ENCODE results near the gene ISG20L2. TPM values are rescaled to one million over a fixed set of nuclear protein-coding genes. Genes with fewer than 3 reads are reported as not detected.

The ISG20L2 gene
- total RNA-seq, 1 donor from 2014 or later: 23.7 TPM

DNA sequence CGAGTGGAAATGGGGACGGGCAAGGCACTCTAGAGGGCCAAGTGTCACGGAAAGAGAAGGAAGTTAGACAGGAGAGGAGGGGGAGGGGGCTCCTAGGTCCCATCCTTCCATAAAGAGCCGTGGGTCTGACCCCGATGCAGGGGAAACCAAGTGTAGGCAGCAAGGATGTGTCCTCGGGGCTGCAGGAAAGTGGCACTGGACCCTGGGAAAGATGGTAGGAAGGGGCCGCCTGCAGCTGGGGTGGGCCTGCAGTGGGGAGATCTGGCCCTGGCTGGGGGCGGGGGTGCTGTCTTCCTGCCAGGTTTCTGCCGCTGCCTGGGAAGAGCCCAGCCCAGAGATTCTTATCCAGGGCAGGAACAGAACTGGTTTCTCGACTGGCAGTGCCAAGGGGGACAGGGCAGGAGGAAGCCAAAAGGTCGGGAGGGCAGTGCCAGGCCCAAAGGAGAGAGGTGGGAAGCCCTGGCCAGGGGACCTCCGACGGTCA is 36.1 kb downstream of the ISG20L2 start:
- Histone ChIP-seq H3K36me3 (no peaks in the 10 kb centered on the region), H3K27me3 (peaks cover 15% of the 10 kb centered on the region), H3F3A (ENCODE audit: low read depth) (peaks cover 61% of the 10 kb centered on the region), H3K4me2 (peak overlapping the region; percentile 84), H3K4me3 (peak overlapping the region; percentile 32), H2AFZ (replicated peaks) (no peak overlapping the region), H3K27ac (no peak overlapping the region), H4K20me1 (ENCODE audit: low read depth) (no peaks in the 10 kb centered on the region), H3K9me3 (ENCODE audit: low read depth) (no peaks in the 10 kb centered on the region), H3K79me2 (ENCODE audit: low read depth) (no peaks in the 10 kb centered on the region), H3K9ac (no peak overlapping the region), H3K4me1 (peaks cover 53% of the 10 kb centered on the region)
- TF ChIP-seq EZH2 (IDR thresholded peaks at IDR 0.05): no peak
- TF ChIP-seq, protein P1, sequence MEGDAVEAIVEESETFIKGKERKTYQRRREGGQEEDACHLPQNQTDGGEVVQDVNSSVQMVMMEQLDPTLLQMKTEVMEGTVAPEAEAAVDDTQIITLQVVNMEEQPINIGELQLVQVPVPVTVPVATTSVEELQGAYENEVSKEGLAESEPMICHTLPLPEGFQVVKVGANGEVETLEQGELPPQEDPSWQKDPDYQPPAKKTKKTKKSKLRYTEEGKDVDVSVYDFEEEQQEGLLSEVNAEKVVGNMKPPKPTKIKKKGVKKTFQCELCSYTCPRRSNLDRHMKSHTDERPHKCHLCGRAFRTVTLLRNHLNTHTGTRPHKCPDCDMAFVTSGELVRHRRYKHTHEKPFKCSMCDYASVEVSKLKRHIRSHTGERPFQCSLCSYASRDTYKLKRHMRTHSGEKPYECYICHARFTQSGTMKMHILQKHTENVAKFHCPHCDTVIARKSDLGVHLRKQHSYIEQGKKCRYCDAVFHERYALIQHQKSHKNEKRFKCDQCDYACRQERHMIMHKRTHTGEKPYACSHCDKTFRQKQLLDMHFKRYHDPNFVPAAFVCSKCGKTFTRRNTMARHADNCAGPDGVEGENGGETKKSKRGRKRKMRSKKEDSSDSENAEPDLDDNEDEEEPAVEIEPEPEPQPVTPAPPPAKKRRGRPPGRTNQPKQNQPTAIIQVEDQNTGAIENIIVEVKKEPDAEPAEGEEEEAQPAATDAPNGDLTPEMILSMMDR (IDR thresholded peaks at IDR 0.05): no peak
- no peak for TF ChIP-seq EZH2phosphoT487 (IDR thresholded peaks at IDR 0.05)
- peaks cover 69% of the 10 kb centered on the region for H3K4me1 Mint-ChIP-seq
- peak overlapping the region; percentile 97 for H3K27ac Mint-ChIP-seq
- H3K36me3 Mint-ChIP-seq: peaks cover 2% of the 10 kb centered on the region
- no peak for DNase-seq (ENCODE audit: low spot score)
- no peaks in the 10 kb centered on the region for H3K9me3 Mint-ChIP-seq
- peak overlapping the region; percentile 42 for H3K4me3 Mint-ChIP-seq
- peaks cover 19% of the 10 kb centered on the region for H3K27me3 Mint-ChIP-seq (ENCODE audit: insufficient read depth, low read depth)

DNA sequence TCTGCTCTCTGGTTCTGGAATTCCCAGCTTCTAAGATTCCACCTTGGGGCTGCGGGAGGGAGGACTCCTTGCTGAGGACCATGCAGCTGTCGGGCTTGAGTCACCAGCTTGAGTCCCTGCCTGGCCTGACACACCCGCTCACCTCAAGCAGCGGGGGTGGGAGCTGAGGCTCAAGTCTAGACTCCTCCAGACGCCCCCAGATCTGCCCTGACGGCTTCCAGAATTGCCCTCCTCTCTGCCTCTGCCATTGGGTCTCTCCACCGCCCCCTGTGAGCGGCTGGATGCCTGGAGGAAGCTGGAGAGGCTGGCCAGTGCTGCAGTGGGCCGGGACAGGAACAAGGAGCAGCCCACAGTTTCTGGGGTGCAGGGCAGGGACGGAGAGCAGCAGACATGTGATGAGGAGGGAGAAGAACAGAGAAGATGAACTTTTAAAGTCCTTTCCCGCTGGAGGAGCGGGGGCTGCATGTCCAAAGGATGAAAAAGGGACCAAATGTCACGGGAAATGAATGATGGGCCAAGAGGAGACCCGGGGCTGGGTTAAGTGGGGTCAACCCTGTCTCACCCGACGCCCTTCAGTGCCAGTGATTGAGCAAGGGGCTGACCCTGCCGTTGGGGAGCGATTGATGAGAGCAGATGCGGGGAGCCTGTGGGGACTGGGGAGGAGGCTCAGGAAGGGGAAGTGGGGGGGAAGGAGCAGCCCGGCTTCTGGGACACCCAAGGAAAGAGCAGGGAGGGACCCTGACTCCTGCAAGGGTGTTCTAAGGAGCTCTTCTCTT is 36.7 kb downstream of the ISG20L2 start:
- Histone ChIP-seq H4K20me1 (ENCODE audit: low read depth) (no peaks in the 10 kb centered on the region), H3K4me1 (peaks cover 53% of the 10 kb centered on the region), H3K79me2 (ENCODE audit: low read depth) (no peaks in the 10 kb centered on the region), H3K27me3 (peaks cover 15% of the 10 kb centered on the region), H3K36me3 (no peaks in the 10 kb centered on the region), H3K9ac (no peak overlapping the region), H3K4me3 (peak overlapping the region; percentile 32), H3F3A (ENCODE audit: low read depth) (peaks cover 57% of the 10 kb centered on the region), H2AFZ (replicated peaks) (no peak overlapping the region), H3K9me3 (ENCODE audit: low read depth) (no peaks in the 10 kb centered on the region), H3K27ac (no peak overlapping the region), H3K4me2 (peak overlapping the region; percentile 84)
- Mint-ChIP-seq H3K9me3 (no peaks in the 10 kb centered on the region), H3K4me1 (peaks cover 64% of the 10 kb centered on the region), H3K4me3 (peak overlapping the region; percentile 42), H3K27me3 (ENCODE audit: insufficient read depth, low read depth) (peaks cover 18% of the 10 kb centered on the region), H3K27ac (peak overlapping the region; percentile 17), H3K36me3 (peaks cover 1% of the 10 kb centered on the region)
- TF ChIP-seq, protein P1 (IDR thresholded peaks at IDR 0.05): peak; percentile 14
- TF ChIP-seq EZH2phosphoT487 (IDR thresholded peaks at IDR 0.05): no peak
- DNase-seq (ENCODE audit: low spot score): peak; percentile 70

DNA sequence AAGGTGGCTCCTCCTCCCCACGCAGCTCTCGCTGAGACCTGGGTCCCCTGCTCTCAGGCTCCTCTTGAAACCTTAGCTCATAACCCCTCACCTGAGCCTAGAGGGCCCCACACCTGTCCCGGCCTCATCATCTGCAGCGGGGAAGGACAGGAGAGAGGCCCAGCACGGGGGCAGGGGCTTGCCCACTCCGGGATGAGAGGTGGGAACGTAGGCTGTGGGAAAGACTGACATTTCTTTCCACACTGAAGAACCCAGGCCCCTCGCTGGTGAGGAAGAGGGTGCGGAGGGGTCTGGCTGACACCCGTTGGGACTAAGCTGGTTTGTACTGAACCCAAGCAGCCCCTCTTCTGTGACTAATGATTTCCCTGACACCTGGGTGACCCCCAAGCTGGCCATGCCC is 37.4 kb downstream of the ISG20L2 start:
- TF ChIP-seq EZH2 (IDR thresholded peaks at IDR 0.05) (no peak), EZH2phosphoT487 (IDR thresholded peaks at IDR 0.05) (no peak)
- TF ChIP-seq, protein P1 (IDR thresholded peaks at IDR 0.05): no peak
- Histone ChIP-seq H2AFZ (replicated peaks) (no peak overlapping the region), H3K4me2 (peak overlapping the region; percentile 84), H3K27me3 (peaks cover 15% of the 10 kb centered on the region), H3K36me3 (no peaks in the 10 kb centered on the region), H3K79me2 (ENCODE audit: low read depth) (no peaks in the 10 kb centered on the region), H3K9ac (no peak overlapping the region), H4K20me1 (ENCODE audit: low read depth) (no peaks in the 10 kb centered on the region), H3K4me3 (no peak overlapping the region), H3K27ac (no peak overlapping the region), H3K9me3 (ENCODE audit: low read depth) (no peaks in the 10 kb centered on the region), H3K4me1 (peaks cover 53% of the 10 kb centered on the region), H3F3A (ENCODE audit: low read depth) (peaks cover 52% of the 10 kb centered on the region)
- H3K4me1 Mint-ChIP-seq: peaks cover 58% of the 10 kb centered on the region
- peaks cover 13% of the 10 kb centered on the region for H3K27me3 Mint-ChIP-seq (ENCODE audit: insufficient read depth, low read depth)
- H3K9me3 Mint-ChIP-seq: no peaks in the 10 kb centered on the region
- H3K4me3 Mint-ChIP-seq: peak overlapping the region; percentile 42
- no peaks in the 10 kb centered on the region for H3K36me3 Mint-ChIP-seq
- peak overlapping the region; percentile 17 for H3K27ac Mint-ChIP-seq
- no peak for DNase-seq (ENCODE audit: low spot score)
